ENCODE measurements around the gene ABCD4.
A peak's percentile ranks its signal among the peaks of the same experiment; 100 is the strongest.
"Not testable (repeated sequence)": the region's sequence is repeated elsewhere in the genome, so short reads cannot be mapped to it uniquely, and the experiment has no call there.

Gene ABCD4

GRCh38 chr14:74301594-74302151, 1.1 kb downstream of the ABCD4 start:
- no peak for DNase-seq

DNA sequence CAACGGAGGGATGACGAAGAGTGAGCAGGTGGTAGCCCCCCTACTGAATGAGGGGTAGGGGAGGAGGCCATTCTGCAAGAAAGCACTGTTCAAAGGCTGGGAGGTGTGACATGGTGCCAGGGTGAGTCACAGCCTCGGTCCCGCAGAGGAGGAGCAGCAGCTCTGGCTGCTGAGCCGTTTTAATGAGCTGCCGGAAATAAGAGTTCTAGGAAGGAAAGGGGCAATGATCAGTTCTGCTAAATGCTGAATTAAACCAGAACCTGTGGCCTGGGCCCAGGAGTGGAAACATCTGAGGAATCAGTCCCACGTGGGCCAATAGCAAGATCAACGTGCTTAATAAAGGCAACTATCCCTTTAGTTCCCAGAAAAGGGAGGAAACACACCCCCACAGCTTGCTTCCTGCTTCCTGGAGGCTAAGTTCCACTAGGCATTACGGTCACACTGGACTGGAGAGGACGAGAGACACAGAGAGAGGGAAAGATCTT, 3.6 kb downstream of the ABCD4 start:
- DNase-seq: no peak

DNA sequence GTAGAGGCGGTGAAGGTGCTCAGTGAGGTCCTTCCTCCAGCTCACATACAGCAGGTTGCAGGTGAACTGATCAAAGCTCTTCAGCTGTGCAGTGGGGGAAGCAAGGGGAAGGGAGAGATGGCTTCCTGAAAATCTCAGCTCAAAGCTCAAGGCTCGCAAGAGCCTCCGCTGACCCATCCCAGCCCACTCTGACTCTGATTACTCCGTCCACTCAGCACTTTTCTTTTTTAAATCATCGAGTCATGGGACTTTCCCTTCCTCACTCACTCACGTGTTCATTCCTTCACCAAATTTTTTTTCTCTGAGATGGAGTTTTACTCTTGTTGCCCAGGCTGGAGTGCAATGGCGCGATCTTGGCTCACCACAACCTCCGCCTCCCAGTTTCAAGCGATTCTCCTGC, 4.7 kb downstream of the ABCD4 start:
- no peak for DNase-seq

GRCh38 chr14:74296037-74296467, 6.7 kb downstream of the ABCD4 start:
- no peak for DNase-seq

GRCh38 chr14:74293606-74294005, 9.1 kb downstream of the ABCD4 start:
- no peak for DNase-seq

DNA sequence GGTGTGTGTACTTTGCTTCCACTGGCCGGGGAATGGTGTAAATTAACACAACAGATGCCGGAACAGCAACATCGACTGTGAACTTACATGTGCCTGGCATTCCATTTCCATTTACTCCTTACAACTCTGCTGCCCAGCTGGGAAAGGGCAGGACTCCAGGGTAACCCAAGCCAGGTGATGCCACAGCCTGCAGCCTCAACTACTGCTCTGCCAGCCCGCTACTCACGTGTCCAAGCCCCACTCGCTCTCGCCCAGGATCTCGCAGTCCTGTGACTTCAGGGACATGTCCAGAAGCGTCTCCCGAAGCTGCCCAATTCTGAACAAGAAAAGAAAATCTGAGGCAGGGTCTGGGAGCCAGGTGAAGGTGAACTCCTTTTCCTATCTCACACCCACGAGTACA, 10.7 kb downstream of the ABCD4 start:
- no peak for DNase-seq

DNA sequence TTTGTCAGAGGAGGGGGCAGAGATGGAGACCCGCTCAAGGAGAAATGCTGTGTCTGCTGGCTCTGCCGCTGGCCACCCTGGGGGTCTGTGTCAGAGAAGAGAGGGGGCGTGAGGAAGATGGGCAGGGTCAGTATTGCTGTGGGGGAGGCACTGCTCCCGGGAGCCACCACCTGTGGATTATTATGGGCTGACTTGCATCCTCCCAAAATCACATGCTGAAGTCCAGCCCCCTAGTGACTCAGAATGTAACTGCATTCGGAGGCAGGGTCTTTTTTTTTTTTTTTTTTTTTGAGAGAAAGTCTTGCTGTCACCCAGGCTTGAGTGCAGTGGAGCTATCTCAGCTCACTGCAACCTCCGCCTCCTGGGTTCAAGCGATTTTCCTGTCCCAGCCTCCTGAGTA, 12.3 kb downstream of the ABCD4 start:
- DNase-seq: peak; percentile 56

GRCh38 chr14:74289801-74290200, 12.9 kb downstream of the ABCD4 start:
- DNase-seq: no peak

DNA sequence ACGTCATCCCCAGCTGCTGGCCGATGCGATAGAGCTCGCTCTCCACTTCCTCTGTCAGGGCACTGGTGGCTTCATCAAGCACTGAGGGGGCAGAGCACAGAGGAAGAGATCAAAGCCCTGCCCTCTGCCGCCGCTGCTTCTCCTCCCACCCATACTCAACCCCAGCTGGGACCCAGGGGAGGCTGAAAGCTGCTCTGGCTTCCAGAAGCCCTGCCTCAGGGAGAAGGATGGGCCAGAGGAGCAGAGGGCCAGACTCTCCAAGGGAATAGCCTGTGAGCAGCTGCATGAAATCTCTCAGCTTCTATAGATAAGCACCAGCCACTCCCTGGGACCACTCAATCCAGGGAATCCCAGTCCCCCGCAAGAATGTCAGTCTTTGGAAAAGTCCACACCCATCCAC, 16.0 kb downstream of the ABCD4 start:
- DNase-seq: no peak

DNA sequence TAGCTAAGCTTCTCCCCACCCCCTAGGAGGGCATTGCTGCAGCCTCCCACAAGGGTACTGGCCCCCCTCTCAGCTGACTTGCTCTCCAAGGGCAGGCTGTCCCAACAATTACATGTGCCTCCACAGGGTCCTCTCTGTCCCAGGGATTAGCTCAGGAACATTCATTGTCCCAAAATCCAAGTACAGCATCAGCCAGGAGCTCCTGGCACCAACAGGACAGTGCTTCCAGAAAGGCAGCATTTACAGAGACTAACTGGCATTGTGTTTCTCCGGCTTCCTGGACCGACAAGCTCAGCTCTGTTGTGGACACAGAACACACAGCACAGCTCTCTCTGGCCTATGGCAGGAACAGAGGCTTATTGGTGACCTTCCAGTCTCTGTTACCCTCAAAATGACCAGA, 21.7 kb downstream of the ABCD4 start:
- DNase-seq: no peak

GRCh38 chr14:74278080-74278479, 24.7 kb downstream of the ABCD4 start:
- no peak for DNase-seq

- peak; percentile 88 for DNase-seq
Measured at GRCh38 chr14:74275241-74275841, 27.4 kb downstream of the ABCD4 start.

- no peak for DNase-seq
Measured at GRCh38 chr14:74271365-74271764, 31.4 kb downstream of the ABCD4 start.

DNA sequence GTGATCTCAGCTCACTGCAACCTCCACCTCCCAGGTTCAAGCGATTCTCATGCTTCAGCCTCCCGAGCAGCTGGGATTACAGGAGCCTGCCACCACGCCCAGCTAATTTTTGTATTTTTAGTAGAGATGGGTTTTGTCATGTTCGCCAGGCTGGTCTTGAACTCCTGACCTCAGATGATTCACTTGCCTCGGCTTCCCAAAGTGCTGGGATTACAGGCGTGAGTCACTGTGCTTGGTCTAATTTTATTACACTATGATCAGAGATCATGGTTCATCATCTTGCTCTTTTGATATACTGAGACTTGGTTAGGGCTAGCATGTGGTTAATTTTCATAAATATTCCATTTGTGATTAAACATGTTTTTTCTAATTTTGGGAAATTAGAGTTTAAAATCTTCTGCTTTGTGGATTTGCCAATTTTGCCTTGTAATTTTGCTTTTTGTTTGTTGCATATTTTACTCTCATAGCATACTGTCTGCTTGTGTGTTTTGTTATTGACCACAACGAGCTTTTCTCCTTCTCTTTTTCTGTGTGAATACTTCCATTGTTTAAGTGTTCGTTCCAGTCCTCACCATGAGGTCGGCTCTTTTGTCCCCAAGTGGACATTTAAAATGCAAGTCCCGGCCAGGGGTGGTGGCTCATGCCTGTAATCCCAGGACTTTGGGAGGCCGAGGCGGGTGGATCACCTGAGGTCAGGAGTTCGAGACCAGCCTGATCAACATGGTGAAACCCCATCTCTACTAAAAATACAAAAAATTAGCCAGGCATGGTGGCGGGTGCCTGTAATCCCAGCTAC, 32.2 kb downstream of the ABCD4 start:
- DNase-seq: not testable (repeated sequence)

- DNase-seq: no peak
Measured at GRCh38 chr14:74267588-74267987, 35.1 kb downstream of the ABCD4 start.

GRCh38 chr14:74265301-74265965, 37.3 kb downstream of the ABCD4 start:
- DNase-seq: peak; percentile 33

DNA sequence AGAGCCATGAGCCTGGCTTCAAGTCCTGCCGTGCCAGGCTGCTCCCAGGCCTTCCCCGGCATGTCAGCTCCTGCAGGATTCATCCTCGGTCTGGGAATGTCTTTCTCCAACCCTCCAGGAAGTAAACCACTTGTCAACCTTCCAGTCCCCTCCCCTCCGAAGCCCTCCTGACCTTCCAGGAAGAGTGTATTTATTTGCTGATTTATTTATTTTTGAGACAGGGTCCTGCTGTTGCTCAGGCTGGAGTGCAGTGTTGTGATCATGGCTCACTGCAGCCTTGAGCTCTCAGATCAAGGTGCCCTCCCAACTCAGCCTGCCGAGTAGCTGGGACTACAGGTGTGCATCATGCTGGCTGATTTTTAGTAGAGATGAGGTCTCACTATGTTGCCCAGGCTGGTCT, 38.8 kb downstream of the ABCD4 start:
- peak; percentile 26 for DNase-seq

DNA sequence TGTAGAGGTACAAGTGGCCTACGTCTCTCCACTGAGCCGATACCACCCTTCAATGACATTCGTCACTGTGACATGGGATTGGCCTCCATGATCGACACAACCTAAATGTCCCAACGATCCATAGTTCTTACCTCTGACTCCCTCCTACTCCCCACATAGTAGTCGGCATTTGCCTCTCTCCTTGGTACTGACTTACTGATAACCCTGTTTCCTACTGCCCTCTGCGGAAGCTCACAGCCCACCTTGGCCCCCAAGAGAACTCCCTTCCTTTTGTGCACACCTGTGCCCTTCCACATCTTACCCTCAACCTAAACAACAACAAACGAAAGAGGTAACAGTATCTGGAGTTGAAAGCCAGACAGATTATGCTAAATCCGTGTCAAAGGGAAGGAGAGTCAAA, 39.6 kb downstream of the ABCD4 start:
- DNase-seq: no peak

DNA sequence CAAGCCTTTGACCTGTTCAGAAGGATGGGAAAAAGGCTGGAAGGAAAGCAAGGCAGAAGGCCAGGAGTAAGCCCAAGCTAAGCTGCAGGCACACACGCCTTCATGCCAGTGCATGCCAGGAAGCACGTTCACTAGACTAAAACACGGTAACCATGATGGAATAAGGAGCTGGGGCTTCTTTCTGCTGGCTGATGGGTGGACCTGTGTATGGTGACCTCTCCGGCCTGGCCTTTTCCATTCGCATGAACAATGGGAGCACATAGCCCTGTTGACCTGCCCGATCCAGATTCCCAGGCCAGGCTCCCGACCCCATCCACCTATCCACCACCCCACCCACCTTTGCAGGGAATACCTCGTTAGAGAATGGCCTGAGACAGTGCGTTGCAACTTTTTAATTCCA, 40.7 kb downstream of the ABCD4 start:
- no peak for DNase-seq

DNA sequence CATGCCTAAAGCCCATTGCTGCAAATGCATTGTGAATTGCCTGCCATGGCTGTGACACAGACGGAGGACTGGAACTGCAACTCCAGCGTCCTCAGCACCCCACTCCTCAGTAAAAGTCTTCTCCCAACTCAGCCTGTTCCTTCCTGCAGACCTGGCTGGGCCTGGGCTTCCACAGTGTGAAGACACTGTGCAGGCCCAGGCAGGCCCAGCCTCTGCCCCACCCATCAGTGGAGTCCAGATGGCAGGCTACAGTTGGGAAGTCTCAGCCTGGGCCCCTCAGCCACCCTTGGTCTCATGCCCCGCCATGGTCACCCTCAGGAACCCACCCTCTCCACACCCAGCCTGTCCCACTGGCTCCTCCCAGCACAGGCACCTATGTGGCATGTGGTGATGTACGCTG, 41.4 kb downstream of the ABCD4 start:
- peak; percentile 76 for DNase-seq

DNA sequence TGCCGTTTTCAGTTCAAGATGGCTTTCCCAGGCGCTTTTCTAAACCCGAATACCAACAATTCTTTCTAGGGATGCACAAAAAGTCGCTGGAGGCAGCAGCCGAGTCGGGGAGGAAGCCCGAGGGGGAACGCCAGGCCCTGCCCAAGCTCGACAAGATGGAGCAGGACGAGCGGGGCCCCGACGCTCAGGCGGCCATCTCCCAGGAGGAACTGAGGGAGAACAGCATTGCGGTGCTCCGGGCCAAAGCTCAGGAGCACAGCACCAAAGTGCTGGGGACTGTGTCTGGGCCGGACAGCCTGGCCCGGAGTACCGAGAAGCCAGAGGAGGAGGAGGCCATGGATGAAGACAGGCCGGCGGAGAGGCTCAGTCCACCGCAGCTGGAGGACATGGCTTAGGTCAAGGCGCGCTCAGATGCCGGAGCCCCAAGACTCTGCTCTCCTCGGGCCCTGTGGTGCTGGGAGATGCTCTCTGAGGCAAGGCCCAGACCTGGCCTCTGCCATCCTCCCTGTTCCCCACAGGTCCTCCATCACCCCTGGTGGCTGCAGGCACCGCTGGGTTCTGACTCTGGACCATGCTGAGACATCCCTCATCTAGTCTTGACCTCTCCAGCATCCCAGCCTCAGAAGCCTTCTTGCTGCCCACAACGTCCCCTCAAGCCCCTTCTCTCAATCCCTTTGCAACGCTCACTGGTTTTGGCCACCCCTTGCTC, 42.1 kb downstream of the ABCD4 start:
- no peak for DNase-seq

GRCh38 chr14:74259513-74259912, 43.2 kb downstream of the ABCD4 start:
- no peak for DNase-seq

GRCh38 chr14:74258764-74259035, 44.0 kb downstream of the ABCD4 start:
- no peak for DNase-seq

Data from NCI-H69 (cell line).